Heart left ventricle (tissue), 16 donors: ENCODE measurements around the gene AMN. TPM values are rescaled to one million over a fixed set of nuclear protein-coding genes. Genes with fewer than 3 reads are reported as not detected.

ENCODE experiments used
- ATAC-seq, 4 donors: fragments of 200-7000 bp; cut with Tn5 transposase; one replicate each; pipeline ENCODE4 v1.9.1; 2020 to 2022; ENCODE audit warnings: moderate library complexity in 4 of 4, mild to moderate bottlenecking in 3 of 4, moderate number of reproducible peaks in 1 of 4
- DNase-seq, 5 donors: peaks; one replicate each; pipeline ENCODE4 v3.0.0-alpha.2; 2020
- H3K27ac ChIP-seq, 12 donors: fragments of 200-600 bp; sonication (generic) in 4 of 12; one replicate each; pipeline versions ENCODE4 v1.5.0 to v1.8.0; 2016 to 2022; ENCODE audit warnings: mild to moderate bottlenecking in 2 of 12
- H3K27me3 ChIP-seq, 9 donors: fragments of 200-600 bp; sonication (generic) in 2 of 9; one replicate each; pipeline versions ENCODE4 v1.5.1 to v1.8.0; 2016 to 2022; ENCODE audit warnings: mild to moderate bottlenecking in 3 of 9
- H3K36me3 ChIP-seq, 9 donors: fragments of 200-600 bp; sonication (generic) in 2 of 9; one replicate each; pipeline versions ENCODE4 v1.5.0 to v1.8.0; 2018 to 2022; ENCODE audit warnings: mild to moderate bottlenecking in 2 of 9
- H3K4me1 ChIP-seq, 12 donors: fragments of 200-600 bp; sonication (generic) in 4 of 12; one replicate each; pipeline versions ENCODE4 v1.5.0 to v1.8.0; 2016 to 2022; ENCODE audit warnings: mild to moderate bottlenecking in 3 of 12
- H3K4me3 ChIP-seq, 12 donors: fragments of 200-600 bp; sonication (generic) in 4 of 12; one replicate each; pipeline versions ENCODE4 v1.5.0 to v1.8.0; 2017 to 2022; ENCODE audit warnings: mild to moderate bottlenecking in 9 of 12, moderate library complexity in 4 of 12
- H3K9me3 ChIP-seq, 12 donors: fragments of 200-600 bp; sonication (generic) in 4 of 12; one replicate each; pipeline versions ENCODE4 v1.5.0 to v1.8.0; 2016 to 2022; ENCODE audit warnings: mild to moderate bottlenecking in 1 of 12
- POLR2A ChIP-seq, 2 donors: fragments of 450-650 bp; IDR thresholded peaks; one replicate each; pipeline ENCODE4 v1.6.1; 2017; ENCODE audit warnings: antibody characterized with exemption in 2 of 2, mild to moderate bottlenecking in 2 of 2, moderate library complexity in 2 of 2
- WGBS, 4 donors: extraction: QIAGEN DNeasy Blood & Tissue Kit in 2 of 4; methylation state at CpG; one replicate each; pipeline versions ENCODE4 v1.1.5 to v1.1.7; 2013 to 2018; 5-methylcytosine and 5-hydroxymethylcytosine counted together
- intact Hi-C, 10 donors: fragments of 100-400 bp; cut with DNase I; formaldehyde crosslinking; loops; one replicate each; pipeline versions ENCODE4 v1.11.1 to v1.14.2; 2022
- polyA plus RNA-seq, 2 donors: library from polyadenylated mRNA; stranded (reverse); fragments of 200-250 nt; gene quantifications; one replicate each; pipeline ENCODE4 v1.2.3, GENCODE V29; 2013
- total RNA-seq, 9 donors: library from RNA; depleted of rRNA in 2 of 9; stranded (reverse); fragments of >200 nt in 2 of 9; fragmentation: NEBNext Ultra II Directional in 3 of 9; extraction: Animal tissue kit (Norgen Biotek cat#: 25700) in 3 of 9; gene quantifications; one replicate each; pipeline versions ENCODE4 v1.1.0 to v1.2.4, GENCODE V29; 2016 to 2023
- TF ChIP-seq, protein P1 (sequence below), 12 donors: fragments of 200-600 bp; sonication (generic) in 4 of 12; IDR thresholded peaks; one replicate each; pipeline versions ENCODE4 v1.5.0 to v1.8.0; 2018 to 2022; ENCODE audit warnings: antibody characterized with exemption in 12 of 12, mild to moderate bottlenecking in 5 of 12
- donor health status: ischemic (EF 13 %, LVEDD 7.1; RV severe dilation, severe dysfunction).
- donor health status: healthy with polysubstance abuse.
- donor health status: DM: no; HTN: yes; CAD: no.
- donor health status: DM: no; HTN: no; CAD: no.
- donor health status: ischemic (EF 25% LVEDD 6.9; RV normal size, moderate dysfunction).
- donor health status: ischemic (EF 25% LVEDD 5.7; RV mildly dilated, moderate dysfunction).
- donor health status: healthy.
- donor health status: DM: yes; HTN: yes; CAD: no.
- donor health status: ischemic (EF 35%, LVEDD 5.7; RV mildly dilated, moderate dysfunction).
- donor health status: nonischemic (EF 11% LVEDD 7.7; RV severe dilation, severe dysfunction).
- donor health status: DM: yes; HTN: yes; CAD: no.
- donor health status: PGD.
- donor health status: ischemic (EF 29% LVEDD 5.4; RV normal size, mild dysfunction).
- donor health status: nonischemic (EF 23%, LVEDD 6.1; RV moderate dilation, normal function).

Gene AMN
- total and polyA plus RNA-seq, 11 donors: 0.11 to 0.36 (median 0.21) TPM; not detected in 8

DNA sequence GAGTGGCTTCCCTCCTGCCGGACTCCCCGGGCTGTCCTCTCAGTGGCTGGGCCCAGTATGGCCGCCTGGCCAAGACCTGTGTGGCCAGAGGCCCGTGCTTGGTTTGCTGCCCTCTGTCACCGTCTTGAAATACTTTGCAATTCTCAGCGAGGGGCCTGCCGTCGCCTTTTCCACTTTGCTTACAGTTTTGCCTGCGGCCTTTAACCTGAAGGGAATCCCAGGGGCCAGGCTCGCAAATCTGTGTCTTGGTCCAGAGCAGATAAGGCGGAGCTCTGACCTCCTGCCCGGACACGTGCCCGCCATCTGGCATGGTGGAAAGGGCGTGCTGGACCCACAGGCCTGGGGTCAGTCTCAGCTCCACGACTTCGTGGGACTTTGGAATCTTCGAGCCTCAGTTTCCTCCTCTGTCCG, 10.9 kb upstream of the AMN start:
- Histone ChIP-seq H3K4me3 (no peak overlapping the region), H3K4me1 (no peaks in the 10 kb centered on the region), H3K27me3 (no peaks in the 10 kb centered on the region), H3K36me3 (peaks cover 0 to 11% (median 4%) of the 10 kb centered on the region in 9 donors), H3K27ac (no peak overlapping the region), H3K9me3 (no peaks in the 10 kb centered on the region)
- no peak for TF ChIP-seq POLR2A (IDR thresholded peaks at IDR 0.05)
- TF ChIP-seq, protein P1, sequence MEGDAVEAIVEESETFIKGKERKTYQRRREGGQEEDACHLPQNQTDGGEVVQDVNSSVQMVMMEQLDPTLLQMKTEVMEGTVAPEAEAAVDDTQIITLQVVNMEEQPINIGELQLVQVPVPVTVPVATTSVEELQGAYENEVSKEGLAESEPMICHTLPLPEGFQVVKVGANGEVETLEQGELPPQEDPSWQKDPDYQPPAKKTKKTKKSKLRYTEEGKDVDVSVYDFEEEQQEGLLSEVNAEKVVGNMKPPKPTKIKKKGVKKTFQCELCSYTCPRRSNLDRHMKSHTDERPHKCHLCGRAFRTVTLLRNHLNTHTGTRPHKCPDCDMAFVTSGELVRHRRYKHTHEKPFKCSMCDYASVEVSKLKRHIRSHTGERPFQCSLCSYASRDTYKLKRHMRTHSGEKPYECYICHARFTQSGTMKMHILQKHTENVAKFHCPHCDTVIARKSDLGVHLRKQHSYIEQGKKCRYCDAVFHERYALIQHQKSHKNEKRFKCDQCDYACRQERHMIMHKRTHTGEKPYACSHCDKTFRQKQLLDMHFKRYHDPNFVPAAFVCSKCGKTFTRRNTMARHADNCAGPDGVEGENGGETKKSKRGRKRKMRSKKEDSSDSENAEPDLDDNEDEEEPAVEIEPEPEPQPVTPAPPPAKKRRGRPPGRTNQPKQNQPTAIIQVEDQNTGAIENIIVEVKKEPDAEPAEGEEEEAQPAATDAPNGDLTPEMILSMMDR (IDR thresholded peaks at IDR 0.05): no peak
- intact Hi-C loops: loop anchor here in 4 of 10 donors (10.0 kb wide), 4 partner anchors 207 to 477 kb away; no protein-coding TSS in a partner anchor
- WGBS, 4 donors: 74 to 82% (median 79%) methylated on average over 17 to 19 of the region's 19 CpGs
- ATAC-seq: no peak
- DNase-seq: no peak

DNA sequence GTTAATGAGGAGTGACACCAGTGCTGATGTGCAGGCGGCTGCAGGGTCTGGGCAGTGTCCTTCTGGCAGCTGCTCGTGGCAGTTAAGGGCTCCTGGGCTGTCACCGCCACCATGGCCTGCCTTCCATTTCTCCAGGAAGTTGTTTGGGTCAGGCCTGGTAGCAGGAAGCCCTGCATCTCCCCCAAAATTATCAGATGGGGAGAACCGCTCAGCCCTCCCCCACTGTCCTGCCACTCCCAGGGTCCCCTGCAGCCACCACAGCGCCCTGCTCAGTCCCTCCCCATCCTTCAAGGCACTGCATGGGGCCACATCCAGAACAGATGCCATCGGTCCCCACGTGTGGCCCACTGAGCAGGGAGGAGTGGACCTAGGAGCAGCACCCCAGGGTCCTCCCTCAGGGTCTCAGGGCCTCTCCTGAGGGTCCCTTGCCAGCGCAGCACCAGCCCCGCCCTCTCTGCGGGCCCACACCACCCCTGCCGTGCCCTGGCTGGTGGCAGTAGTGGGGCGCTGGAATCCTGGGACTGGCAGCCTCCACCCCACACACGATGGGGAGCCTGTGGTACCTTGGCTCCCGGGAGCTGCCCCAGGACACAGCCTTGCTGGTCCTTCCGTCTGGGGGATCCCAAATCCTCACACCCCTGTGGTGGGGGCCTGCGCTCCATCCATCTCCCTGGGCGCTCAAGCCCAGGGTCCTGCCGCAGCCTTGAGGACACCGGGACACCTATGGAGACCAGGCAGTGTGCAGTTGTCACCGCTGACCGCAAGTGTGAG, 10.3 kb upstream of the AMN start:
- no peaks in the 10 kb centered on the region for H3K27me3 ChIP-seq
- DNase-seq (no peak), ATAC-seq (no peak)
- intact Hi-C loops: loop anchor here in 4 of 10 donors (10.0 kb wide), 4 partner anchors 207 to 477 kb away; no protein-coding TSS in a partner anchor
- no peak overlapping the region for H3K4me3 ChIP-seq
- H3K9me3 ChIP-seq: no peaks in the 10 kb centered on the region
- 93 to 97% (median 93%) methylated on average over 5 to 21 of the region's 21 CpGs for WGBS, 4 donors
- H3K36me3 ChIP-seq: peaks cover 0 to 5% (median 0%) of the 10 kb centered on the region in 9 donors
- H3K4me1 ChIP-seq: no peaks in the 10 kb centered on the region
- no peak overlapping the region for H3K27ac ChIP-seq
- no peak for TF ChIP-seq POLR2A (IDR thresholded peaks at IDR 0.05)
- TF ChIP-seq, protein P1 (IDR thresholded peaks at IDR 0.05): no peak

DNA sequence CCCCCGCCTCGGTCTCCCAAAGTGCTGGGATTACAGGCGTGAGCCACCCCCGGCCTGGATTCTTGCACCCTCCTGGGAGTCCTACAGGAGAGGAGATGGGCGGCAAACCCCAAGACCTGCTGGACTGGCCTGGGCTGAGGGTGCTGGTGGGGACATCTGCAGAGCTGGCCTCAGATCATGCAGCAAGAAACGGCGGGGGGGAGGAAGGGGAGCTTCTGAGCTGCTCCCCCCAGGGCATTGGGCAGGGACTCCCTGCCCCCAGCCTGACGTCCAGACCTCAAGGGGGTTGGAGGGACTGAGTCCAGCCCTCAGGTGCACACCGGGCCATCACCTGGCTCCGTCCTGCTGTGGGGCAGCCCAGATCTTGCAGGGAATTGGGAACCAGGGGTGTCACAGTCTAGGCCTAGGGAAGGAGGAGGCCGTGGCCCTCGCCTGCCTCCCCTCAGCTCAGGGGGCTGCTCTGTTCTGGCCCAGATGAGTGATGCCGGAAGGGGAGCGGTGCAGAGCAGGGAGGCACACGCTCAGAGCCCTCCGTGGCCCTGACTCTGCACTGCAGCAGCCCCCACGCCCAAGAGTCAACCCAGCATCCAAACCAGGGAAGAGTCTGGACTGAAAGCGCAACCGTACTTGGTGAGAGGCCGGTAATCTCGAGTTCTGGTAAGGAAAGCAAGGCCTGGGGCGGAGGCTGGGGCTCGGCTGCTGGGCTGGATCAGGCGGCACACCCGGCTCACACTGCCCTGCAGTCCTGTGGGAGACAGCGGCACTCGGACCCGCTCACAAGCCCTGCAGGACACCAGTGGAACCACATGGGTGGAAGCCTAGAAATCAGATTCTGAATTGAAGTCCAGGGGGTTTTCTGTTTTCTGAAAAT, 8.9 kb upstream of the AMN start:
- no peaks in the 10 kb centered on the region for H3K27me3 ChIP-seq
- 91 to 95% (median 93%) methylated on average over 18 to 28 of the region's 28 CpGs for WGBS, 4 donors
- no peaks in the 10 kb centered on the region for H3K36me3 ChIP-seq
- intact Hi-C loops: loop anchor here in 4 of 10 donors (10.0 kb wide), 4 partner anchors 209 to 479 kb away; no protein-coding TSS in a partner anchor
- no peaks in the 10 kb centered on the region for H3K4me1 ChIP-seq
- H3K27ac ChIP-seq: no peak overlapping the region
- ATAC-seq (no peak), DNase-seq (no peak)
- H3K9me3 ChIP-seq: no peaks in the 10 kb centered on the region
- TF ChIP-seq POLR2A (IDR thresholded peaks at IDR 0.05): no peak
- TF ChIP-seq, protein P1 (IDR thresholded peaks at IDR 0.05): no peak
- H3K4me3 ChIP-seq: no peak overlapping the region
